Fibroblast of lung (primary cell): ENCODE results near the gene ANKAR. TPM values are rescaled to one million over a fixed set of nuclear protein-coding genes. Genes with fewer than 3 reads are reported as not detected.

Experiments used
- DNase-seq, 2 donors: peaks; one replicate each; pipeline versions ENCODE4 v3.0.0 to v3.0.0-alpha.2; 2010; ENCODE audit warnings: low read depth in 2 of 2
- H2AFZ ChIP-seq: 2 replicates; pipeline ENCODE4 v1.5.1; 2012; ENCODE audit warnings: low read length, control low read depth, inconsistent platforms
- H3K27ac ChIP-seq: 2 replicates; pipeline ENCODE4 v1.5.1; 2011; ENCODE audit warnings: low read length, control low read depth; ENCODE audit not compliant: insufficient read depth
- H3K27me3 ChIP-seq: 2 replicates; pipeline ENCODE4 v1.5.1; 2011; ENCODE audit warnings: mild to moderate bottlenecking, low read length; ENCODE audit not compliant: control insufficient read depth, insufficient read depth
- H3K36me3 ChIP-seq: 2 replicates; pipeline ENCODE4 v1.5.1; 2011; ENCODE audit warnings: low read length; ENCODE audit not compliant: control insufficient read depth, insufficient read depth
- H3K4me1 ChIP-seq: 2 replicates; pipeline ENCODE4 v1.5.1; 2011; ENCODE audit warnings: low read length; ENCODE audit not compliant: control insufficient read depth, insufficient read depth; ENCODE audit errors: extremely low read depth
- H3K4me2 ChIP-seq: 2 replicates; pipeline ENCODE4 v1.5.1; 2011; ENCODE audit warnings: low read length, control low read depth; ENCODE audit not compliant: insufficient read depth; ENCODE audit errors: extremely low read depth
- H3K4me3 ChIP-seq, 4 experiments: fragments of 200-600 bp in 1 of 4; sonication (generic) in 1 of 4; replicated peaks in 1 of 4; 2 replicates each; pipeline ENCODE4 v1.5.1; 2011 to 2016; ENCODE audit warnings: low read length in 4 of 4, low read depth in 3 of 4, mild to moderate bottlenecking in 3 of 4, control low read depth in 2 of 4, inconsistent platforms in 1 of 4, mixed read lengths in 1 of 4; ENCODE audit not compliant: insufficient read depth in 1 of 4; ENCODE audit errors: control extremely low read depth in 1 of 4
- H3K79me2 ChIP-seq: 2 replicates; pipeline ENCODE4 v1.5.1; 2012; ENCODE audit warnings: mild to moderate bottlenecking, low read length, inconsistent platforms; ENCODE audit not compliant: control insufficient read depth, insufficient read depth
- H3K9ac ChIP-seq: 2 replicates; pipeline ENCODE4 v1.5.1; 2011; ENCODE audit warnings: mild to moderate bottlenecking, low read length, control low read depth; ENCODE audit not compliant: insufficient read depth
- H3K9me3 ChIP-seq: 2 replicates; pipeline ENCODE4 v1.5.1; 2012; ENCODE audit warnings: low read depth, low read length; ENCODE audit not compliant: control insufficient read depth, insufficient read depth
- H4K20me1 ChIP-seq: 2 replicates; pipeline ENCODE4 v1.5.1; 2011; ENCODE audit warnings: low read length; ENCODE audit not compliant: control insufficient read depth, insufficient read depth; ENCODE audit errors: extremely low read depth
- EZH2 ChIP-seq: IDR thresholded peaks from 2 replicates; pipeline ENCODE4 v1.5.1; 2012; ENCODE audit warnings: low read length, control low read depth, mild to moderate bottlenecking; ENCODE audit errors: missing control alignments
- polyA plus RNA-seq, 2 donors: library from polyadenylated mRNA; depleted of rRNA in 1 of 2; stranded (reverse) in 1 of 2; unstranded in 1 of 2; fragments of >200 nt; gene quantifications; 2 replicates each; pipeline ENCODE4 v1.2.1, GENCODE V29; 2011 to 2012; ENCODE audit warnings: missing spikeins in 1 of 2
- total RNA-seq: library from RNA; depleted of rRNA; stranded (reverse); fragments of >200 nt; gene quantifications from 2 replicates; pipeline ENCODE4 v1.2.1, GENCODE V29; 2014
- TF ChIP-seq, protein P1 (sequence below), 2 donors: IDR thresholded peaks in 1 of 2; conservative IDR thresholded peaks in 1 of 2; 1 replicate in 1 of 2; 2 replicates in 1 of 2; pipeline ENCODE4 v1.5.1; 2011 to 2012; ENCODE audit warnings: low read length in 2 of 2, control low read depth in 1 of 2, inconsistent platforms in 1 of 2, low read depth in 1 of 2, mild to moderate bottlenecking in 1 of 2

The ANKAR gene
- total and polyA plus RNA-seq, 2 donors (not counting 1 experiment from before 2014, with no cell fraction given) = 2.1 to 11.7 TPM

DNA sequence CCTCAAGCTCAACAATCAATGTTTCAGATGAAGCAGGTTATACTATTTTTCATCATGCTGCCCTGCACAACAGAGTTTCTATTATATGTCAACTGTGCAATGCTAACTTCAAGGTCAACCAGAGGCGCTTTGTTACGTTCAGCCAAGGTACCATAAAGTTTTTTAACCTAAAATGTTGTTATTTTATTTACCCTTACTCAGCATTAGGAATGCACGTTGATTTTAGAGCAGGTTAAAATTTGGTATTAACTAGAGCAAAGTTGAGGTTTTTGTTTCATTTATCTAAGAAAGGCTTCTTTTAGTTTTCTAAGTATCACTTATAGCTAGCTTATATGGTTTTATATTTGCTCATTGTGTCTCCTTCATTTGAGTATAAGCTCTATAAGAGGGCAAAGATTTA, 21.8 kb downstream of the ANKAR start:
- no peaks in the 10 kb centered on the region for H3K4me1 ChIP-seq
- no peaks in the 10 kb centered on the region for H3K27me3 ChIP-seq
- no peak overlapping the region for H2AFZ ChIP-seq
- H4K20me1 ChIP-seq = no peaks in the 10 kb centered on the region
- TF ChIP-seq, protein P1, sequence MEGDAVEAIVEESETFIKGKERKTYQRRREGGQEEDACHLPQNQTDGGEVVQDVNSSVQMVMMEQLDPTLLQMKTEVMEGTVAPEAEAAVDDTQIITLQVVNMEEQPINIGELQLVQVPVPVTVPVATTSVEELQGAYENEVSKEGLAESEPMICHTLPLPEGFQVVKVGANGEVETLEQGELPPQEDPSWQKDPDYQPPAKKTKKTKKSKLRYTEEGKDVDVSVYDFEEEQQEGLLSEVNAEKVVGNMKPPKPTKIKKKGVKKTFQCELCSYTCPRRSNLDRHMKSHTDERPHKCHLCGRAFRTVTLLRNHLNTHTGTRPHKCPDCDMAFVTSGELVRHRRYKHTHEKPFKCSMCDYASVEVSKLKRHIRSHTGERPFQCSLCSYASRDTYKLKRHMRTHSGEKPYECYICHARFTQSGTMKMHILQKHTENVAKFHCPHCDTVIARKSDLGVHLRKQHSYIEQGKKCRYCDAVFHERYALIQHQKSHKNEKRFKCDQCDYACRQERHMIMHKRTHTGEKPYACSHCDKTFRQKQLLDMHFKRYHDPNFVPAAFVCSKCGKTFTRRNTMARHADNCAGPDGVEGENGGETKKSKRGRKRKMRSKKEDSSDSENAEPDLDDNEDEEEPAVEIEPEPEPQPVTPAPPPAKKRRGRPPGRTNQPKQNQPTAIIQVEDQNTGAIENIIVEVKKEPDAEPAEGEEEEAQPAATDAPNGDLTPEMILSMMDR (conservative IDR thresholded peaks at IDR 0.05 in 1 of 2, IDR thresholded peaks at IDR 0.05 in 1 of 2; ENCODE audit: low read depth in 1 of 2, low read length in 2 of 2) = no peak
- TF ChIP-seq EZH2 = no peak
- H3K27ac ChIP-seq = no peak overlapping the region
- no peaks in the 10 kb centered on the region for H3K36me3 ChIP-seq
- no peaks in the 10 kb centered on the region for H3K79me2 ChIP-seq
- H3K4me2 ChIP-seq = no peak overlapping the region
- H3K9me3 ChIP-seq = no peaks in the 10 kb centered on the region
- H3K4me3 ChIP-seq = no peak overlapping the region
- no peak overlapping the region for H3K9ac ChIP-seq
- DNase-seq = no peak

DNA sequence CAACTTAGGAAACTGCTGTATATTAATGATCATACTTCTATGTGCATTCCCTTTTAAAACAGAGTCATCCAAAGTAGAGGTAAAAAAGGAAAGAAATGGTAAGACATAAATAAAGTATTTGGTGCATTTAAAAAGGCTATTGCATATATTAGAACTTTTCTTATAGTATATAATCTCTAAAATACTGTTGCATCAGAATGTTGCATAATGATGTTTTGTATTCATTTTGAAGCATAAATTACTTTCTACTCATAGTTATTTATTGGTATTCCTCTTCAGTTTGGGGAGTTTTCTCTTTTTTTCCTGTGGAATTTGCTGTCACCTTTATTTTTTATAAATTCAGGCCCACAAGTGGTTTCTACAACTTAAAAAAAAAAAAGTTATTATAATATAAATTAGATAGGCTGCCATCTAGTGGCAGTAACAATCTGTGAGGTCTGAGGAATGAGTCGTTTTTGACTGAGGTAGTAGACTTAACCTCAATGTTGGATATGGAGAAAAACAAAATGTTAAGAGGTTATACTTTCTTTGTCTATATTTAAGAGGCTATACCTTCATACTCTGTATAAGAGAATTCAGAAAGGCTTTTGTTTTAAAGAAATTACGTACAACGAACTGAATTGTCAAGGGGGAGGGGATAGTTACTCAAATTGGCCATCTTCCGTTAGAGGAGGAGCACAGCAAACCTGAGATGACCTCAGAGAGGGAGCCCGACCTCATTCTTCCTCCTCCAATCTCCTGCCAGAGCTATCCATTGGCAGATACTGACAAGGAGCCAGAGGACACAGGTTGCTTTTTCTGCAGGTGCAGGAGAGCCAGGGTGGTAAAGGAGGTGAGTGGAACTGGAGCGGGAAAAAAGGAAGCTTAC, 23.8 kb downstream of the ANKAR start:
- Histone ChIP-seq H3K79me2 (no peaks in the 10 kb centered on the region), H3K9me3 (no peaks in the 10 kb centered on the region), H3K27me3 (no peaks in the 10 kb centered on the region), H3K27ac (no peak overlapping the region), H4K20me1 (no peaks in the 10 kb centered on the region), H3K4me2 (no peak overlapping the region), H3K4me1 (no peaks in the 10 kb centered on the region), H2AFZ (no peak overlapping the region), H3K4me3 (no peak overlapping the region), H3K36me3 (no peaks in the 10 kb centered on the region), H3K9ac (no peak overlapping the region)
- no peak for TF ChIP-seq EZH2
- TF ChIP-seq, protein P1 (conservative IDR thresholded peaks at IDR 0.05 in 1 of 2, IDR thresholded peaks at IDR 0.05 in 1 of 2; ENCODE audit: low read depth in 1 of 2, low read length in 2 of 2) = peak; percentile 29 to 53
- DNase-seq = peak; percentile 36 to 70

DNA sequence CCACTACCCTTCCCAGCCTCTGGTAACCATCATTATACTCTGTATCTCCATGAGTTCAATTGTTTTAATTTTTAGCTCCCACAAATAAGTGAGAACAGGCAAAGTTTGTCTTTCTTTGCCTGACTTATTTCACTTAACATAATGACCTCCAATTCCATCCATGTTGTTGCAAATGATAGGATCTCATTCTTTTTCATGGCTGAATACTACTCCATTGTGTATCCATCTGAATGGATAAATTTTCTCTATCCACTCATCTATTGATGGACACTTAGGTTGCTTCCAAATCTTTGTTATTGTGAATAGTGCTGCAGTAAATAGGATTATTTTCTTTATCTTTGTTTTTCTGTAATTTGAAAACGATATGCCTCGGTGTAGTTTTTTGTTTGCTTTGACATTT, 26.2 kb downstream of the ANKAR start:
- Histone ChIP-seq H3K27ac (no peak overlapping the region), H3K36me3 (no peaks in the 10 kb centered on the region), H3K9me3 (no peaks in the 10 kb centered on the region), H3K9ac (no peak overlapping the region), H4K20me1 (no peaks in the 10 kb centered on the region), H3K4me2 (no peak overlapping the region), H3K4me3 (no peak overlapping the region), H3K79me2 (no peaks in the 10 kb centered on the region), H3K27me3 (no peaks in the 10 kb centered on the region), H3K4me1 (no peaks in the 10 kb centered on the region), H2AFZ (no peak overlapping the region)
- no peak for DNase-seq
- TF ChIP-seq EZH2 = no peak
- TF ChIP-seq, protein P1 (conservative IDR thresholded peaks at IDR 0.05 in 1 of 2, IDR thresholded peaks at IDR 0.05 in 1 of 2; ENCODE audit: low read depth in 1 of 2, low read length in 2 of 2) = no peak
